Measurements from ENCODE around the gene AKR1D1.

AKR1D1 gene

DNA sequence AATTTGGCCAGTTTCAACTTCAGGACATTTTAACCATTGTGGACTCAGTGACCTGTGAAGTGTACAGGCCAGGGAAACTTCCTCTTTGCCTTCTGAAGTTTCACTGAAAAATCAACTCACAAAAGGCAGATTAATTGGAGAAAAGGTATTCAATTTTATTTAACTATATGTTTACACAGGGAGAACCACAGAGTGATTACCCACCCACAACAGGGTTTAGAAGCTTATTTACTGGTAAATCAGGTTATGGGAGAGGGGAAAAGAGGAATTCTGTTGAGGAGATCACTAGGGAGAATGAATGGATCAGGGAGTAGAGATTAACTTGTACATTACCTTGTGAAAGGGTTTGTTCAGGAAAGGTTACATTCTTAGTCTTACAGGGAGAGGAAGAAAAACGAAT is 1.7 kb upstream of the AKR1D1 start:
- TF ChIP-seq CEBPB (IDR thresholded peaks at IDR 0.05) = no peak
- TF ChIP-seq NFIC (IDR thresholded peaks at IDR 0.05) = no peak
- TF ChIP-seq EGR1 (IDR thresholded peaks at IDR 0.05) = no peak
- TF ChIP-seq, protein P1, sequence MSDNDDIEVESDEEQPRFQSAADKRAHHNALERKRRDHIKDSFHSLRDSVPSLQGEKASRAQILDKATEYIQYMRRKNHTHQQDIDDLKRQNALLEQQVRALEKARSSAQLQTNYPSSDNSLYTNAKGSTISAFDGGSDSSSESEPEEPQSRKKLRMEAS (IDR thresholded peaks at IDR 0.05) = no peak
- TF ChIP-seq FOXM1 (IDR thresholded peaks at IDR 0.05; ENCODE audit: borderline replicate concordance, low read depth) = no peak
- no peak for TF ChIP-seq TCF12 (IDR thresholded peaks at IDR 0.05; ENCODE audit: low read depth)
- TF ChIP-seq, protein P2, sequence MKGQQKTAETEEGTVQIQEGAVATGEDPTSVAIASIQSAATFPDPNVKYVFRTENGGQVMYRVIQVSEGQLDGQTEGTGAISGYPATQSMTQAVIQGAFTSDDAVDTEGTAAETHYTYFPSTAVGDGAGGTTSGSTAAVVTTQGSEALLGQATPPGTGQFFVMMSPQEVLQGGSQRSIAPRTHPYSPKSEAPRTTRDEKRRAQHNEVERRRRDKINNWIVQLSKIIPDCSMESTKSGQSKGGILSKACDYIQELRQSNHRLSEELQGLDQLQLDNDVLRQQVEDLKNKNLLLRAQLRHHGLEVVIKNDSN (IDR thresholded peaks at IDR 0.05) = no peak
- TF ChIP-seq YY1 (IDR thresholded peaks at IDR 0.05; ENCODE audit: low read depth) = no peak
- TF ChIP-seq, protein P3, sequence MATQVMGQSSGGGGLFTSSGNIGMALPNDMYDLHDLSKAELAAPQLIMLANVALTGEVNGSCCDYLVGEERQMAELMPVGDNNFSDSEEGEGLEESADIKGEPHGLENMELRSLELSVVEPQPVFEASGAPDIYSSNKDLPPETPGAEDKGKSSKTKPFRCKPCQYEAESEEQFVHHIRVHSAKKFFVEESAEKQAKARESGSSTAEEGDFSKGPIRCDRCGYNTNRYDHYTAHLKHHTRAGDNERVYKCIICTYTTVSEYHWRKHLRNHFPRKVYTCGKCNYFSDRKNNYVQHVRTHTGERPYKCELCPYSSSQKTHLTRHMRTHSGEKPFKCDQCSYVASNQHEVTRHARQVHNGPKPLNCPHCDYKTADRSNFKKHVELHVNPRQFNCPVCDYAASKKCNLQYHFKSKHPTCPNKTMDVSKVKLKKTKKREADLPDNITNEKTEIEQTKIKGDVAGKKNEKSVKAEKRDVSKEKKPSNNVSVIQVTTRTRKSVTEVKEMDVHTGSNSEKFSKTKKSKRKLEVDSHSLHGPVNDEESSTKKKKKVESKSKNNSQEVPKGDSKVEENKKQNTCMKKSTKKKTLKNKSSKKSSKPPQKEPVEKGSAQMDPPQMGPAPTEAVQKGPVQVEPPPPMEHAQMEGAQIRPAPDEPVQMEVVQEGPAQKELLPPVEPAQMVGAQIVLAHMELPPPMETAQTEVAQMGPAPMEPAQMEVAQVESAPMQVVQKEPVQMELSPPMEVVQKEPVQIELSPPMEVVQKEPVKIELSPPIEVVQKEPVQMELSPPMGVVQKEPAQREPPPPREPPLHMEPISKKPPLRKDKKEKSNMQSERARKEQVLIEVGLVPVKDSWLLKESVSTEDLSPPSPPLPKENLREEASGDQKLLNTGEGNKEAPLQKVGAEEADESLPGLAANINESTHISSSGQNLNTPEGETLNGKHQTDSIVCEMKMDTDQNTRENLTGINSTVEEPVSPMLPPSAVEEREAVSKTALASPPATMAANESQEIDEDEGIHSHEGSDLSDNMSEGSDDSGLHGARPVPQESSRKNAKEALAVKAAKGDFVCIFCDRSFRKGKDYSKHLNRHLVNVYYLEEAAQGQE (IDR thresholded peaks at IDR 0.05; ENCODE audit: low read depth) = no peak
- no peak for TF ChIP-seq TEAD4 (IDR thresholded peaks at IDR 0.05)
- no peak for TF ChIP-seq CREB1 (IDR thresholded peaks at IDR 0.05; ENCODE audit: low read depth)
- no peak for TF ChIP-seq RAD21 (IDR thresholded peaks at IDR 0.05; ENCODE audit: low read depth)
- no peak for TF ChIP-seq TAF1 (IDR thresholded peaks at IDR 0.05; ENCODE audit: low read depth)

DNA sequence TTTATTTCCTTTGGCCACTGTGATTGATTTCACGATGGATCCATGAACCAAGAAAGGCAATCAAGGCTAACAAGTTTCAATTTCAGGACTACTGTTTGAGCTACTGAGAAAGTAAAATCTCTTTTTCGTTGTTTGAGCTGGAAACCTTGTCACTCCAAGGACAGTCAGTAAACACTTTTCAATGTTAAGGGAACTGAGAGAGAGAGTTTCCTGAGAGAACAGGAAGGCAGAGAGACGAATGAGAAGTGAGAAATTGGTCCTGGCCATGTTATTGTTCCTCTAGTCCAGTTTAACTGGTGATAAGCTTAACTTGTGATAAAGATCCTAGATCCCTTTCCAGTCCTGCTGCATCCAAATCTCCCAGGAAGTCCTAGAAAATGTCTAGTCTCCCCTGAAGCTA is 909 bp upstream of the AKR1D1 start:
- no peak for TF ChIP-seq CREB1 (IDR thresholded peaks at IDR 0.05; ENCODE audit: low read depth)
- no peak for TF ChIP-seq TEAD4 (IDR thresholded peaks at IDR 0.05)
- no peak for TF ChIP-seq EP300 (IDR thresholded peaks at IDR 0.05; ENCODE audit: borderline replicate concordance)
- TF ChIP-seq NFIC (IDR thresholded peaks at IDR 0.05) = no peak
- TF ChIP-seq CEBPB (IDR thresholded peaks at IDR 0.05) = no peak
- no peak for TF ChIP-seq EGR1 (IDR thresholded peaks at IDR 0.05)
- TF ChIP-seq, protein P2 (IDR thresholded peaks at IDR 0.05) = no peak
- TF ChIP-seq RAD21 (IDR thresholded peaks at IDR 0.05; ENCODE audit: low read depth) = no peak
- no peak for TF ChIP-seq ZBTB7A (IDR thresholded peaks at IDR 0.05; ENCODE audit: low read depth)
- no peak for TF ChIP-seq FOXM1 (IDR thresholded peaks at IDR 0.05; ENCODE audit: borderline replicate concordance, low read depth)
- TF ChIP-seq YY1 (IDR thresholded peaks at IDR 0.05; ENCODE audit: low read depth) = no peak
- TF ChIP-seq, protein P3 (IDR thresholded peaks at IDR 0.05; ENCODE audit: low read depth) = no peak
- no peak for TF ChIP-seq TCF12 (IDR thresholded peaks at IDR 0.05; ENCODE audit: low read depth)
- TF ChIP-seq, protein P1 (IDR thresholded peaks at IDR 0.05) = no peak
- TF ChIP-seq TAF1 (IDR thresholded peaks at IDR 0.05; ENCODE audit: low read depth) = no peak

DNA sequence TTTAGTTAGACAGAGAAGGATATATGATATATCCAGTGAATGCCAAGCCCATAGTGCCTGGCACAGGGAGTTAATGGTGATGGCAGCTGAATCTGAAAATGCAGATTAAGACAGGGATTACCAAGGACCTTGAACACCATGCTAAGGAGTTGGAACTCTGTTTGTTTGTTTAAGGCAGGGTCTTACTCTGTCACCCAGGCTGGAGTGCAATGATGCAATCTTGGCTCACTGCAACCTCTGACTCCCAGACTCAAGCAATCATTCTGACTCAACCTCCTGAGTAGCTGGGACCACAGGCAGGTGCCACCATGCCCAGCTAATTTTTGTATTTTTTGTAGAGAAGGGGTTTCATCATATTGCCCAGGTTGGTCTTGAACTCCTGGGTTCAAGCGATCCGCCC is 1.6 kb downstream of the AKR1D1 start:
- TF ChIP-seq FOXM1 (IDR thresholded peaks at IDR 0.05; ENCODE audit: borderline replicate concordance, low read depth) = no peak
- 0 out of 2 replicates have a peak, but pooled peaks have one; percentile 8 for TF ChIP-seq CEBPB (IDR thresholded peaks at IDR 0.05)
- no peak for TF ChIP-seq EP300 (IDR thresholded peaks at IDR 0.05; ENCODE audit: borderline replicate concordance)

DNA sequence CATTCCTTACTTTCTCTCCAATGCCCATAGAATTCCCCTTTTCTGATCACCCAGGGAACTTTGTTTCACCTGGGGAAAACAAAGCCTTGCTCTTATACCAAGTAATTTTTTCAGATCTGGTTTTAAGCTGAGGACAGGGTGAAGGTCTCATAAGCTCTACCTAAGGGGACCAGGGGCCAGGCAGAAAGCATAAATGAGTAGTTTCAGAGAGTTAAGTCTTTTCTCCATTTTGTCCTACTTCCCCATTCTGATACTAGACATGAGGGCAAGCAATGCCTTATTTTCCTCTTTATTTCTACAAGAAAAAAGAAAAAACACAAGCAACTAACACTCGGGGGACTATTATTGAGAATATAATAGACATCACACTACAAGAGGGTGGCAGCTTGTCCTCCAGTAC is 2.9 kb downstream of the AKR1D1 start:
- TF ChIP-seq NFIC (IDR thresholded peaks at IDR 0.05) = no peak
- no peak for TF ChIP-seq RAD21 (IDR thresholded peaks at IDR 0.05; ENCODE audit: low read depth)
- TF ChIP-seq EGR1 (IDR thresholded peaks at IDR 0.05) = no peak
- TF ChIP-seq, protein P3 (IDR thresholded peaks at IDR 0.05; ENCODE audit: low read depth) = no peak
- TF ChIP-seq ZBTB7A (IDR thresholded peaks at IDR 0.05; ENCODE audit: low read depth) = no peak
- TF ChIP-seq, protein P2 (IDR thresholded peaks at IDR 0.05) = no peak
- no peak for TF ChIP-seq CEBPB (IDR thresholded peaks at IDR 0.05)
